ENCODE data around the gene PCNX2. TPM values are rescaled to one million over a fixed set of nuclear protein-coding genes. Genes with fewer than 3 reads are reported as not detected.
"Not testable (repeated sequence)": the region's sequence is repeated elsewhere in the genome, so short reads cannot be mapped to it uniquely, and the experiment has no call there.

PCNX2 gene
- total RNA-seq, 4 donors from 2014 or later: 5.0 to 12.5 (median 9.6) TPM

DNA sequence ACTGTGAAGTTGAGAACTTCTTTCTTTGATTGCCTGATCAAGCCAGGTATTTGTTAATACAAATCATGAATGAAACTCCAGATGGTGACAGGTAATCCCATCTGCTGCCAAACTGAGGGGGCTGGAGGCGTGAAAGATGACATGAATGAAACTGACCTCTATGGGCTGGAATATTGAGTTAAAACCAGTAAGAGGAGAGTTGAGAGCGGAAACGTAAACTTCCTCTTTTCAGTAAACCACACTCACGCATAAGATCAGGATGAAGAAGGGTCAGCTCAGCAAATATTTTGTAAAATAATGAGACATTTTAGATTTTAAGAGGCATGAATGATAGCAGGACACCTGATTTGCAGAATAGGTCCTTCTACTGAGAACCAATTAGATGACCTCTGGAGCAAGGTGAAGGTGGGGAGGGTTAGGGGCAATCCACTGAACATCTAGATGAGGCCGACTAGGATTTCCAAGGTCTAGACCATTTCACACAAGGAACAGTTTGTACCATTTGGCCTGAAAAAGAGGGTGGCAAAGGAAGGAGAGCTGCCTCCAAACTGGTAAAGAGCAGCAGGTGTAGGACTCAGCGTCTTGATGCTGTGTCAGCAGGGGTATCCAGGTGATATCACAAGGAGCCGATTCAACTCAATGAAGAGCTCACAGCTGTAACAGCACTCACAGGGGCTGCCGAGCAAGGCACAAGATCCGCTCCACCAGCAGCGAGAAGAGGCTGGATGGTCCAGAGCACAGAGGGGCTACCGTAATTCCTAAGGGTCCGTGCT lies 212.6 kb downstream of the PCNX2 start:
- H3K4me3 ChIP-seq (ENCODE audit: low read depth, poor library complexity, severe bottlenecking): no peak overlapping the region
- no peak for TF ChIP-seq CTCF (IDR thresholded peaks at IDR 0.05)
- no peak for TF ChIP-seq POLR2A (IDR thresholded peaks at IDR 0.05)
- 93 to 94% methylated on average over 12 of the region's 12 CpGs for WGBS, 2 donors
- no peak for DNase-seq (ENCODE audit: low spot score in 2 of 2)
- intact Hi-C loops (cut with DNase I; ENCODE audit: low total_unique reads): no loop called here

DNA sequence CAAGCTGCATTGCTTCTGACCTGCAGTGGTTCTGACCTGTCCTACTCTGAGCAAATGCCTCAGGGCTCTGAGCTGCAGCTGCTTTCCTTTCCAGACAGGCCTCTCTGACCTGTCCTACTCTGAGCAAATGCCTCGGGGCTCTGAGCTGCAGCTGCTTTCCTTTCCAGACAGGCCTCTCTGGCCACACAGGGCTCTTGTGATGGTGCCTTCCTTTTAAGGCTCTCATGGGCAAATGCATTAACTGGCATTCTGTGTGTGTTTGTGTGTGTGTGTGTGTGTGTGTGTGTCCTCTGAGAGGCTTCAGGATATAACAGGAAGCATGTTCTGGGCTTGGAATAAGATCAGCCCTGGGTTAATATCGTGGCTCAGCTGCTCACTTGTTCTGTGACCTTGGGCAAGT lies 213.8 kb downstream of the PCNX2 start:
- no peak overlapping the region for H3K4me3 ChIP-seq (ENCODE audit: low read depth, poor library complexity, severe bottlenecking)
- 43 to 54% methylated on average over 2 of the region's 2 CpGs for WGBS, 2 donors
- intact Hi-C loops (cut with DNase I; ENCODE audit: low total_unique reads): no loop called here
- TF ChIP-seq POLR2A (IDR thresholded peaks at IDR 0.05) (no peak), CTCF (IDR thresholded peaks at IDR 0.05) (no peak)
- no peak for DNase-seq (ENCODE audit: low spot score in 2 of 2)

- intact Hi-C loops (cut with DNase I; ENCODE audit: low total_unique reads); DNase-seq (ENCODE audit: low spot score in 2 of 2); H3K4me3 ChIP-seq (ENCODE audit: low read depth, poor library complexity, severe bottlenecking): not testable (repeated sequence)
- 81 to 83% methylated on average over 4 of the region's 4 CpGs for WGBS, 2 donors
These were observed 214.7 kb downstream of the PCNX2 start for GRCh38 chr1:233080827-233081226.

DNA sequence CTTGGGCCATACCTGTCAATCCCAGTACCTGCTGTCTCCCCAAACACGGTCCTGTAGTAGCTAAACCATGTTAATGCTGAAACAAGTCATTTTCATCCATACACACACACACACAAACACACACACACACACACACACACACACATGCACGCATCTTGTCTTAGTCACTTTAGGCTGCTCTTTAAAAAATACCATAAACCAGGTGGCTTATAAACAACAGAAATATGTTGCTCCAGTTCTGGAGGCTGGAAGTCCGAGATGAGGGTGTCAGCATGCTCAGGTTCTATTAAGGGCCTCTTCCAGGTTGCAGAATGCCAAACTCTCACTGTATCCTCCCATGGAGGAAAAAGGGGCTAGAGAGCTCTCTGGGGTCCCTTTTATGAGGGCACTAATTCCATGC lies 215.2 kb downstream of the PCNX2 start:
- intact Hi-C loops (cut with DNase I; ENCODE audit: low total_unique reads): no loop called here
- WGBS, 2 donors: 95 to 99% methylated on average over 3 of the region's 3 CpGs
- TF ChIP-seq POLR2A (IDR thresholded peaks at IDR 0.05) (no peak), CTCF (IDR thresholded peaks at IDR 0.05) (no peak)

GRCh38 chr1:233079574-233079973 lies 216.0 kb downstream of the PCNX2 start:
- no peak for TF ChIP-seq CTCF (IDR thresholded peaks at IDR 0.05)
- TF ChIP-seq POLR2A (IDR thresholded peaks at IDR 0.05): no peak
- DNase-seq (ENCODE audit: low spot score in 2 of 2): no peak
- intact Hi-C loops (cut with DNase I; ENCODE audit: low total_unique reads): no loop called here
- no peak overlapping the region for H3K4me3 ChIP-seq (ENCODE audit: low read depth, poor library complexity, severe bottlenecking)
- 88 to 93% methylated on average over 4 of the region's 4 CpGs for WGBS, 2 donors

More for the DNA sequence above, 215.2 kb downstream of the PCNX2 start:
- no peak for DNase-seq (ENCODE audit: low spot score in 2 of 2)
- no peak overlapping the region for H3K4me3 ChIP-seq (ENCODE audit: low read depth, poor library complexity, severe bottlenecking)

- intact Hi-C loops (cut with DNase I; ENCODE audit: low total_unique reads): no loop called here
- TF ChIP-seq POLR2A (IDR thresholded peaks at IDR 0.05) (no peak), CTCF (IDR thresholded peaks at IDR 0.05) (no peak)
- no peak for DNase-seq (ENCODE audit: low spot score in 2 of 2)
- H3K4me3 ChIP-seq (ENCODE audit: low read depth, poor library complexity, severe bottlenecking): no peak overlapping the region
- WGBS, 2 donors: 82 to 91% methylated on average over 6 of the region's 6 CpGs
These were observed 217.1 kb downstream of the PCNX2 start for GRCh38 chr1:233078396-233078795.

Data from lower leg skin (tissue), 4 donors.